Urinary bladder (tissue), 4 donors: Measurements from ENCODE around the gene PSD4. TPM values are rescaled to one million over a fixed set of nuclear protein-coding genes. Genes with fewer than 3 reads are reported as not detected.

Experiments
- DNase-seq: peaks from one replicate; pipeline ENCODE4 v3.0.0-alpha.2; 2015; ENCODE audit errors: extremely low spot score
- H3K27ac ChIP-seq: one replicate; pipeline ENCODE4 v1.5.1; 2013; ENCODE audit warnings: low read depth, mild to moderate bottlenecking, moderate library complexity
- H3K36me3 ChIP-seq: one replicate; pipeline ENCODE4 v1.6.1; 2013; ENCODE audit warnings: mild to moderate bottlenecking, moderate library complexity; ENCODE audit not compliant: insufficient read depth
- H3K4me1 ChIP-seq: one replicate; pipeline ENCODE4 v1.6.1; 2013; ENCODE audit warnings: mild to moderate bottlenecking, moderate library complexity; ENCODE audit not compliant: insufficient read depth
- H3K4me3 ChIP-seq: one replicate; pipeline ENCODE4 v1.5.1; 2013; ENCODE audit warnings: low read depth, low read length
- WGBS: extraction: QIAGEN DNeasy Blood & Tissue Kit; methylation state at CpG from one replicate; pipeline ENCODE4 v1.1.7; 2013; 5-methylcytosine and 5-hydroxymethylcytosine counted together
- polyA plus RNA-seq: library from polyadenylated mRNA; stranded (reverse); fragments of 200-250 nt; gene quantifications from one replicate; pipeline ENCODE4 v1.2.3, GENCODE V29; 2013
- total RNA-seq: library from RNA; depleted of rRNA; stranded (reverse); fragments of >200 nt; gene quantifications from one replicate; pipeline ENCODE4 v1.2.3, GENCODE V29; 2014
- donor health status: healthy with polysubstance abuse.
- donor health status: healthy.

PSD4 gene
- total and polyA plus RNA-seq, 2 donors = 6.3 to 9.7 TPM

DNA sequence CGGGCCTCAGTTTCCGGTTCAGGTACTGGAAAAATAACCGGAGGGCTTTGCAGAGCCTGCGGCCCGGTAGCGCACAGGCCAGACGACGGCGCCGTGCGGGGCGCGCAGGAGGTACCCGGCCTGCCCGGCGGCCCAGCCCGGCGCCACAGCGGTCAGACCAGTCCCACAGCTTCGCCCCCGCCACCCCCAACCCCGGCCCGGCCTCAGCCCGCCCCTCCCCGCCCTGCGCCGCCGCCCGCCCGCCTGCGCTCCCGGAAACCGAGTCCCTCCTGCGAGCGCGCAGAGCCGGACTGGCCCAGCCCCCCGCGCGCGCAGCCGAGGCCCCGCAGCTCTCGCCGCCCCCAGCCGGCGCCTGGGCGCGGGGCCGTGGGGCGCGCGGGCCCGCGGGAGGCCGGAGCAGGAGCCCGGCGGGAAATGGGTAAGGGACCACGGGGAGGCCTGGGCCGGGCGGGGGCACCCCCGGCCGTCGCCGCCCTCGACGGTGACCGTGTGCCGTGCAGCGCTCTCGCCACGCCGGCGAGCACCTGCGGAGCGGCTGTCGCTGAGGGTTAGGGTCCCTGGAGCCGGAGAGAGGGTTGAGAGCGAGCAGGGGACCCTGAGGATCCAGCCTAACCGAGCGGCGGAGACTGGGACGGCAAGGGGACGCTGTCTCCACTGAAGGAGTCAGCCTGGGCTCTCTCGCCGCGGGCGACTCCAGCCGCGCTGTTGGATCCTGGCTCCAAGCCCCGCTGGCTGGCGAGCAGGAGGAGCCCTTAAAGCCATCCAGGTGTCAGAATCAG, 16.5 kb upstream of the PSD4 start:
- DNase-seq = no peak
- H3K4me1 ChIP-seq = no peaks in the 10 kb centered on the region
- no peaks in the 10 kb centered on the region for H3K36me3 ChIP-seq
- peak overlapping the region; percentile 58 for H3K4me3 ChIP-seq
- under 1% methylated on average over 92 of the region's 92 CpGs for WGBS
- H3K27ac ChIP-seq = peak overlapping the region; percentile 49

DNA sequence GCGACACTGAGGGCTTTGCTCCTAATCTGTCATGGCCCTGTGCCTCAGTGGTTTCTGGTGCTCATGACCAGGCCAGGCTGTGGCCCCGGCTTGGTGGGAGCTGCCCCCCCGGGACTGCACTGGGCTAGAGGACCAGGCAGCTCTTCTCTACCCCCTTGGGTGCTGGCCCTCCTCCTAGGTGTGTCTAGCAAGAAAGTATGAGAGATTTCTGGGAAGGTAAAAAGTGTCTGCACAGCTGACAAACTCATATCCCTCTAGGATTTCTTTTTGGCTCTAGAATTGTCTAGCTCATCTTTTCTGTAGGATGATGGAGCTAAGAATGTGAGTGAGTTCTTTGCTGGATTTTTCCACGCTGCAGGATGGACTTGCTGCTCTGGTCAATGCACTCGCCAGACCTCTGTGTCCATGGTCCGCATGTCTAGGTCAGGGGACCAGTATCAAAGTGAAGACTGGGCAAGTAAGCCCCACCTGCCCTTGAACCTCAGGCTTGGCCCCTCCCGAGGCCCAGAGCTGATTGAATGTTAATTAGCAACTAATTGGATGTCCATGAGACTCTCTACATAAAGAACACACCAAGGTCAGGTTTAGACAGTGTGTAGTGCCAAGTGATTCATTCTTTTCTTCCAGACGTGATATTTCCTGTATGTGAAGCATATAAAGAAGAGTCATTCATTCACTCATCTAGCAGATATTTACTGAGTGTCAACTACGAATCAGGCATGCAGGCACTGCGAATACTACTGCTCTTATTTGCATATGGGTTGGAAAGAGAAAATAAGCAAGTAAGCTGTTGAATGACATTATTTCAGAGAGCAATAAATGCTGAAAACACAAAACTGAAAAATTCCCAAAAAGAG, 15.6 kb upstream of the PSD4 start:
- WGBS = 53% methylated on average over 10 of the region's 10 CpGs
- Histone ChIP-seq H3K4me3 (peak overlapping the region; percentile 58), H3K36me3 (no peaks in the 10 kb centered on the region), H3K4me1 (no peaks in the 10 kb centered on the region), H3K27ac (peak overlapping the region; percentile 1)
- DNase-seq = no peak

DNA sequence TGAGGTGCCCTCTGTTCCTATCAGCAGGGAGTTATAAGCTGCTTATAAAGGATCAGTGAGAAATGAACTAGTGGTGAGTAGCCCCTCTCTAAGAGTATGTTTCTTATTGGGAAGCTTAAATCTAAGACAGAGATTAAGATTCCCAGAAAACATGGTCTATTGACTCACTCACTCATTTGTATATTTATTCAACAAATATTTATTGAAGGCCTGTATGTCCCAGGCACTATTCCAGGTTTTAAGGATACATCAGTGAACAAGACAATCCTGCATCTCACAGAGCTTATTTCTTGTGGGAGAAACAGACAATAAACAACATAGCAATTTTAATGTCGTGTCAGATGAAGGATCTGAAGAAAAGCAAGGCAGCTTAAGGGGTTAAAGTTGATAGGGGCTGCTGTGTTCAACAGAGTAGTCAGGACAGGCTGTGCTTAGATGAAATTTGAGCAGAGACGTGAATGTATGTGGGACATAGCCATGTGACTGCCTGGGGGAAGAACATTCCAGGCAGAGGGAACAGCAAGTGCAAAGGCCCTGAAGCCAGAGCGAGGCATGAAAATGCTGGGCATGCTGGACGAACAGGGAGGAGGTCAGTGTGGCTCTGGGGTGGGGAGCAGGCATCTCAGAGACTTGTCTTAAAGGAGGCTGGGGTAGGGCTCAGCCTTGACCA, 14.8 kb upstream of the PSD4 start:
- Histone ChIP-seq H3K4me3 (no peak overlapping the region), H3K36me3 (no peaks in the 10 kb centered on the region), H3K4me1 (no peaks in the 10 kb centered on the region), H3K27ac (no peak overlapping the region)
- 65% methylated on average over 4 of the region's 4 CpGs for WGBS
- DNase-seq = no peak

DNA sequence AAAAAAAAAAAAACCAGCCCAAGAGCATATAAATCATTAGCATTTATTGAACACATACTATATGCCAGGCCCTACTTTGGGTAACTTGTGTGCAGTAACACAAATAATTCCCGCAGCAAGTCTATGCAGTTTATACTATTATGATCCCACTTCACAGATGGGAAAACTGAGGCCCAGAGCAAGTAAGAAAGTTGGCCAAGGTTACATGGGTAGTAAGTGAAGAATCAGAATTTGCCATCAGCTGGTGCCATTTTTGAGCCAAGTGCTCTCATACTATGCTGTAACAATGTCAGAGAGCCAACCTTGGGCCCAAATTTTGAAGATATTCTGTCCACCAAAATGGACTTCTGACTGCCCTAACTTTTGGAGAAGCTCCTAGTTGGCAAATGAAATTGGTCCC, 13.5 kb upstream of the PSD4 start:
- H3K4me1 ChIP-seq = no peaks in the 10 kb centered on the region
- H3K36me3 ChIP-seq = no peaks in the 10 kb centered on the region
- DNase-seq = no peak
- WGBS = 95% methylated on average over 1 of the region's 1 CpG
- H3K4me3 ChIP-seq = no peak overlapping the region
- H3K27ac ChIP-seq = no peak overlapping the region

DNA sequence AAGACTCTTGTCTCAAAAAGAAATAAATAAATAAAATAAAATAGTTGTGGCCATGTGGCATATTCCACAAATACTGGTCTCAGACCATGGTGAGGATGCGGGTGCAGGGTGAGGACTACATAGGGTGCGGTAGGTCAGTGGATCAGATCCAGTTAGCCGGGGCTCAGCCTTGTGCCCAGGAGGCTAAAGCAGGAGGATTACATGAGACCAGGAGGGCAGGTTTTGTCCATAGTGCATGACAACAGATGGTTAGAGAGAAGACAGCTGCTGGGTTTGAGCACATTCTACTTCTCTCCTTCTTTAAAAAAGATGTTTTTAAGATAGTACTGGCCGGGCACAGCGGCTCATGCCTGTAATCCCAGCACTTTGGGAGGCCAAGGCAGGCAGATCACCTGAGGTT, 12.8 kb upstream of the PSD4 start:
- H3K4me3 ChIP-seq = no peak overlapping the region
- WGBS = 75% methylated on average over 5 of the region's 5 CpGs
- DNase-seq = no peak
- no peak overlapping the region for H3K27ac ChIP-seq
- H3K36me3 ChIP-seq = no peaks in the 10 kb centered on the region
- H3K4me1 ChIP-seq = no peaks in the 10 kb centered on the region

DNA sequence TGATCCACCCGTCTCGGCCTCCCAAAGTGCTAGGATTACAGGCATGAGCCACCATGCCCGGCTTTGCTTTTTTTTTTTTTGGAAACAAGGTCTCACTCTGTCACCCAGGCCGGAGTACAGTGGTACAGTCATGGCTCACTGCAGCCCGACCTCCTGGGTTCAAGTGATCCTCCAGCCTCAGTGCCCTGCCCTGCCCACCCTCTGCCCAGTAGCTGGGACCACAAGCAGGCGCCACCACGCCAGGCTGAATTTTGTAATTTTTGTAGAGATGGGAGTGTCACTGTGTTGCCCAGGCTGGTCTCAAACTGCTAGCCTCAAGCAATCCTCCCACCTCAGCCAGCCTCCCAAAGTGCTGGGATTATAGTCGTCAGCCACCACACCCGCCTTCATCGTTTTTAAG, 11.6 kb upstream of the PSD4 start:
- 89% methylated on average over 10 of the region's 10 CpGs for WGBS
- no peak for DNase-seq
- no peaks in the 10 kb centered on the region for H3K4me1 ChIP-seq

DNA sequence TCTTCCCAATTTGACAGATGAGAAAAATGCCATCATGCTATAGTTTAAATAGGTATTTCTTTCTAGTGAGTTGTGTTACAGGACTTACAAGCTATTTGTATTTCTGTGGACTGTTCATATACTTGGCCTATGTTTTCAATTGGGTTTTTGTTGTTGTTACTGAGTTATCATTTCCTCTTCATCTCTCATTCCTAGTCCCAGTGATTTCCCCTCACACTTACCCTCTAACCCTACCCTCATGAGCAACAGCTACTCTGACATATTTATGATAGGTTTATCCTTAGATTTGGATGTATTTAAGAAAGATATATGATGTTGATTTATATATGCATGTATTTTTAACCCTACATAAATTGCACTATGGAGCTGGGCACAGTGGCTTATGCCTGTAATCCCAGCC, 10.9 kb upstream of the PSD4 start:
- Histone ChIP-seq H3K27ac (no peak overlapping the region), H3K4me1 (no peaks in the 10 kb centered on the region), H3K4me3 (no peak overlapping the region), H3K36me3 (no peaks in the 10 kb centered on the region)
- DNase-seq = no peak

More for the DNA sequence above, 11.6 kb upstream of the PSD4 start:
- Histone ChIP-seq H3K4me3 (no peak overlapping the region), H3K27ac (no peak overlapping the region), H3K36me3 (no peaks in the 10 kb centered on the region)

DNA sequence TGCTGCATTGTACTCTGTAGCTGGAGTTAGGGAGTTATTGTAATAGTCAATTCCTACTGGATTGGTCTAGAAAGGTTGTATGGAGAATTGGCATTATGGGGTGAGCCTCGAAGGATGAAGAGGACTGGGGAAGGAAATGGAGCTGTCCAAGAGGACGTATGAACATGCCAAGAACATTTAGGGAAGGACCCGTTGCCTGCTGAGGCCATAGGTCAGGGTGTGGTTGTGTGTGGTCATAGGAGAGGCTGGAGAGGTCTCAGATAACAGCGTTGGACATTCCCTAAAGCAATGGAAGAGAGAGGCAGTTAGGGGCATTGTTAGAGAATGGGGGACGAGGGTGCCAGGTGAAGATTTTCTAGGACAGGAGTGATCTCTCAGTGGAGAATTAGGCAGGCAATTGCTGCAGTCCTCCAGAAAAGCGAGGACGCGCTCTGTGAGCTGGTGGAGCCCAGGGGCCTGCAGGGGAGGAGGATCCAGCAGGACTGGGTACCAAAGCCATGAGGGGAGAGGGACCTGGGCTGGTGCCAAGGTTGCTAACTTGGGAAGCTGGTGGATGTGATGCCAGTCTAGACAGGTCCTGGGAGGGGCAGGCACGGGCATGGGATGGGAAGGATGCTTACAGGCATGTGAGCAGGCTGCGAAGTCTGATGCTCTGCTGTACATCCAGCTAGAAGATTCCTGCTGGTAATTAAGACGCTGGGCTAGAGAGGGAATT, 9.4 kb upstream of the PSD4 start:
- no peak for DNase-seq
- Histone ChIP-seq H3K4me3 (no peak overlapping the region), H3K4me1 (no peaks in the 10 kb centered on the region), H3K36me3 (no peaks in the 10 kb centered on the region), H3K27ac (no peak overlapping the region)
- WGBS = 75% methylated on average over 11 of the region's 11 CpGs

DNA sequence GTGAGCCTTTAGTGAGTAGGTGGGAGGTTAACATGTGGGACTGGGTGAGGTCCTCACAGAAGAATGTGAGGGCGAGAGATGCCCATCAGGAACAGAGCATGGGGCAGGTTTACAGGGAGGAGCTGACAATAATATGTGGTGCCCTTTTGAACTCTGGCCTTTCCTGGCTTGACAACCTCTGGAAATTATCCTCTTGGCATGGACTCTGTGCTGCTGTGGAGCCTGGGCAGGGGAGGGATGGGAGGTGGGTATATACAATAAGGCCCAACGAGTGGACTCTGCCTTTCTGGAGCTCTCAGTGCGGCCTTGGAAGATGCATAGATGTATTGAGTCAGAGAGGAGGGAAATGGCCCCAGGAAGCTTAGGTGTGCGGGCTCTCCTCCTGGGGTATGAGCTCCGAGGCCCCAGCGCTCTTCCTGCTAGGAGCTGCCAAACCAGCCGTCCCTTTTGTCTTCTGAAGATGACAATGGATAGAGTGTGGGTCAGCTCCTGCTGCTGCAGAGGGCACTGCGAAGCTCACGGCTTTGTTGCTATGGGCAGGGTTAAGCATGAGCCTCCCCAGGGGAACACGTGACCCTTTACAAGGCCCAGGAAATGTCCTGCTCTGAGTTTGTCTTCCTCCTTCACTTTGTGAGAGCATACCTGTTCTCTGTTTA, 8.7 kb upstream of the PSD4 start:
- Histone ChIP-seq H3K4me3 (no peak overlapping the region), H3K4me1 (no peaks in the 10 kb centered on the region), H3K36me3 (no peaks in the 10 kb centered on the region), H3K27ac (no peak overlapping the region)
- 73% methylated on average over 10 of the region's 10 CpGs for WGBS
- no peak for DNase-seq

DNA sequence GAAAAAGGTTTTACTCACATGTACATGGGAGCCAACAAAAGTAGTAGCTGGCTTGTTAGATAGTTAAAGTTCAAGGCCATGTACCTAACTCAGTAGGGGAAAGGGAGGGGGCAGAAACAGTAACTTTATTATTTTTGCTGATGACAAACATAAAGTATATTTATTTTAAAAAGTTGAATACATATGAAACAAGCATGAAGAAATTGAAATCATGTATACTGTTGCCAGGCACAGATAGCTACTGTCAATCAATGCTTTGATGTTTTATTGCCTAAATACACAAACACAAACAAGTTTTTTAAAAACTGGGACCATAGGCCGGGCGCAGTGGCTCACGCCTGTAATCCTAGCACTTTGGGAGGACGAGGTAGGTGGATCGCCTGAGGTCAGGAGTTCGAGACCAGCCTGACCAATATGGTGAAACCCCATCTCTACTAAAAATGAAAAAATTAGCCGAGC, 7.6 kb upstream of the PSD4 start:
- Histone ChIP-seq H3K27ac (no peak overlapping the region), H3K36me3 (no peaks in the 10 kb centered on the region), H3K4me3 (no peak overlapping the region), H3K4me1 (no peaks in the 10 kb centered on the region)
- no peak for DNase-seq
- WGBS = 94% methylated on average over 7 of the region's 7 CpGs

DNA sequence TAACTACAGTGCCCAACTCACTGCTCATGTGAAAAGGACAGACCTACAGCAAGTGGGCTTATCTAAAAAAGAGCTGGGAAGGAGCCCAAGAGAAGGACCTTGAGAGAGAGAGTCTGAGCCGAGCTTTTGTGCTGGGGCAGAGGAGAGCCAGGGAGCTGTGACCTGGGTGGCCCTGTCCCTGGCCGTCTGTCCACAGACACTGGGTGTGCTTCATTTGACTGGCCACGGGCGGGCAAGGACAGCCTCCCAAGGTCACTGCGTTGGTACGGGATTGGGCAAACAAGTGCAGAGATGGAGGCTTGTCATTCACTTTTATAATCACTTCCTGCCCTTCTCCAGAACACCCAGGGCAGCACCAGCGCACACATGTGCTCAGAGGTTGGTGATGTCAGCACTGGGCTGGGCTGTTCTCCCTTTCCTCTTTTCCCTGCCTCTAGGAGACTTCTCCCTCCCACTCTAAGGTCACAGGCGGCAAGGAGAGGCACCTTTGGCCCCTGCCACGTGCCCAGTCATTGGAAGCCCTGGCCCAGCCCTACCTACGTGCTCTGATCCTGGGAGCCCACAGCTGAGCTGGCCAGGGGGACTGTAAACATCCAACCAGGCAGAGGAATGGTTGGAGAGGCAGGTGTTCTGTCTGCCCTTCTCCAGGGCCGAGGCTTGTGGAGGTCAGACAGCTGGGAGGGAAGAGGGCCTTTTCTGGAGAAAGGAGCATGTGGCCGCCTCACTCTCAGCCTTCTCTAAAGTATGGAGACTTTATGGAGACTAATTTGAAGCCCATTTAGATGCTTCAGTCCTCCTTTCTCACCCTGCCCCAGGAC, 6.4 kb upstream of the PSD4 start:
- WGBS = 67% methylated on average over 12 of the region's 12 CpGs
- Histone ChIP-seq H3K27ac (no peak overlapping the region), H3K36me3 (no peaks in the 10 kb centered on the region), H3K4me3 (no peak overlapping the region), H3K4me1 (no peaks in the 10 kb centered on the region)
- no peak for DNase-seq

DNA sequence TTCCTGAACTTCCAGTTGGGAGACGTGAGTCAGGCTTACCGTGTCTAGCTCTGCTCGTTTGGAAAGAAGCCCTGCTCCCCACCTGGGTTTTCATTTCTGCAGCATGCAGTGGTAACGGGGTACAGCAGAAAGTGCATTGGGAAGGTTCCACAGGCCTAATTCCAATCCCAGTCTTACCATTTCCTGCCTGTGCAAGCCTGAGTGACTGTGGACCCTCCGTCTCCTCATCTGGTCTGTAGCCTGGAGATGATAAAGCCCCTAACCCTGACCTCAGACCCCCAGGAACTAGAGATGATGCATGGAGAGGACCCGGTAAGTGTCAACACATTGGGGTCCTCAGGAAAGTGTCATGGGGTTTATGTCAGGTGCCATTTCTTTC, 5.8 kb upstream of the PSD4 start:
- 83% methylated on average over 6 of the region's 6 CpGs for WGBS
- DNase-seq = no peak
- H3K36me3 ChIP-seq = no peaks in the 10 kb centered on the region
- no peaks in the 10 kb centered on the region for H3K4me1 ChIP-seq
- H3K4me3 ChIP-seq = no peak overlapping the region
- no peak overlapping the region for H3K27ac ChIP-seq
